Heart left ventricle (tissue), 13 donors: ENCODE measurements around the gene ANKRD30B.
"Not testable (repeated sequence)": the region's sequence is repeated elsewhere in the genome, so short reads cannot be mapped to it uniquely, and the experiment has no call there.

Experiments
- CTCF ChIP-seq, 12 donors: fragments of 200-600 bp; sonication (generic) in 4 of 12; IDR thresholded peaks; one replicate each; pipeline versions ENCODE4 v1.5.0 to v1.8.0; 2018 to 2022; ENCODE audit warnings: antibody characterized with exemption in 12 of 12, mild to moderate bottlenecking in 5 of 12
- POLR2A ChIP-seq, 2 donors: fragments of 450-650 bp; IDR thresholded peaks; one replicate each; pipeline ENCODE4 v1.6.1; 2017; ENCODE audit warnings: antibody characterized with exemption in 2 of 2, mild to moderate bottlenecking in 2 of 2, moderate library complexity in 2 of 2
- donor health status: ischemic (EF 13 %, LVEDD 7.1; RV severe dilation, severe dysfunction).
- donor health status: DM: no; HTN: yes; CAD: no.
- donor health status: DM: no; HTN: no; CAD: no.
- donor health status: ischemic (EF 25% LVEDD 6.9; RV normal size, moderate dysfunction).
- donor health status: ischemic (EF 25% LVEDD 5.7; RV mildly dilated, moderate dysfunction).
- donor health status: ischemic (EF 35%, LVEDD 5.7; RV mildly dilated, moderate dysfunction).
- donor health status: nonischemic (EF 11% LVEDD 7.7; RV severe dilation, severe dysfunction).
- donor health status: DM: yes; HTN: yes; CAD: no.
- donor health status: PGD.
- donor health status: ischemic (EF 29% LVEDD 5.4; RV normal size, mild dysfunction).
- donor health status: nonischemic (EF 23%, LVEDD 6.1; RV moderate dilation, normal function).

- not testable (repeated sequence) for TF ChIP-seq CTCF, POLR2A (IDR thresholded peaks at IDR 0.05)
These were observed 46.5 kb upstream of the ANKRD30B start for GRCh38 chr18:14701286-14702040.
